Measurements from ENCODE around the gene DTNB. TPM values are rescaled to one million over a fixed set of nuclear protein-coding genes. Genes with fewer than 3 reads are reported as not detected.
"Not testable (repeated sequence)": the region's sequence is repeated elsewhere in the genome, so short reads cannot be mapped to it uniquely, and the experiment has no call there.

The DTNB gene
- total RNA-seq, 3 donors from 2014 or later: 4.8 to 8.8 (median 7.2) TPM

GRCh38 chr2:25669520-25669919 lies 3.9 kb downstream of the DTNB start:
- Histone ChIP-seq H3K4me3 (no peak overlapping the region), H3K36me3 (ENCODE audit: low read depth) (no peaks in the 10 kb centered on the region), H3K9me3 (no peaks in the 10 kb centered on the region), H3K4me1 (ENCODE audit: low read depth) (peaks cover 4% of the 10 kb centered on the region)
- TF ChIP-seq CTCF (IDR thresholded peaks at IDR 0.05): no peak
- DNase-seq (no peak), ATAC-seq (no peak)
- intact Hi-C loops (cut with DNase I, micrococcal nuclease): no loop called here

GRCh38 chr2:25666218-25666617 lies 7.2 kb downstream of the DTNB start:
- no peaks in the 10 kb centered on the region for H3K36me3 ChIP-seq (ENCODE audit: low read depth)
- ATAC-seq (no peak), DNase-seq (no peak)
- H3K4me3 ChIP-seq: no peak overlapping the region
- no peaks in the 10 kb centered on the region for H3K9me3 ChIP-seq
- no peak for TF ChIP-seq CTCF (IDR thresholded peaks at IDR 0.05)
- H3K4me1 ChIP-seq (ENCODE audit: low read depth): no peaks in the 10 kb centered on the region
- intact Hi-C loops (cut with DNase I, micrococcal nuclease): no loop called here

GRCh38 chr2:25665429-25665828 lies 7.9 kb downstream of the DTNB start:
- H3K9me3 ChIP-seq; H3K36me3 ChIP-seq (ENCODE audit: low read depth); intact Hi-C loops (cut with DNase I, micrococcal nuclease); H3K4me1 ChIP-seq (ENCODE audit: low read depth); ATAC-seq; H3K4me3 ChIP-seq; DNase-seq: not testable (repeated sequence)

- Histone ChIP-seq H3K9me3 (no peaks in the 10 kb centered on the region), H3K4me1 (ENCODE audit: low read depth) (no peaks in the 10 kb centered on the region), H3K4me3 (no peak overlapping the region), H3K36me3 (ENCODE audit: low read depth) (no peaks in the 10 kb centered on the region)
- intact Hi-C loops (cut with DNase I, micrococcal nuclease): no loop called here
- DNase-seq (no peak), ATAC-seq (no peak)
- no peak for TF ChIP-seq CTCF (IDR thresholded peaks at IDR 0.05)
Observed at GRCh38 chr2:25664965-25665307, 8.4 kb downstream of the DTNB start.

GRCh38 chr2:25664183-25664964 lies 9.0 kb downstream of the DTNB start:
- H3K9me3 ChIP-seq: no peaks in the 10 kb centered on the region
- H3K4me1 ChIP-seq (ENCODE audit: low read depth): no peaks in the 10 kb centered on the region
- intact Hi-C loops (cut with DNase I, micrococcal nuclease): no loop called here
- H3K4me3 ChIP-seq: no peak overlapping the region
- H3K36me3 ChIP-seq (ENCODE audit: low read depth): no peaks in the 10 kb centered on the region
- TF ChIP-seq CTCF (IDR thresholded peaks at IDR 0.05): peak; percentile 49
- DNase-seq: peak in 2 of 3 donors; percentile 34 to 70
- ATAC-seq: peak; percentile 82

- no peaks in the 10 kb centered on the region for H3K4me1 ChIP-seq (ENCODE audit: low read depth)
- TF ChIP-seq CTCF (IDR thresholded peaks at IDR 0.05): no peak
- H3K4me3 ChIP-seq: no peak overlapping the region
- H3K36me3 ChIP-seq (ENCODE audit: low read depth): no peaks in the 10 kb centered on the region
- H3K9me3 ChIP-seq: no peaks in the 10 kb centered on the region
- ATAC-seq: no peak
- intact Hi-C loops (cut with DNase I, micrococcal nuclease): no loop called here
- DNase-seq: no peak
Observed at GRCh38 chr2:25655316-25655715, 18.1 kb downstream of the DTNB start.
